Adrenal gland (tissue), 19 donors: ENCODE data around the gene MUS81. TPM values are rescaled to one million over a fixed set of nuclear protein-coding genes. Genes with fewer than 3 reads are reported as not detected.

Source experiments
- DNase-seq, 7 donors: peaks; one replicate each; pipeline ENCODE4 v3.0.0-alpha.2; 2019 to 2020
- H3K27ac ChIP-seq, 5 donors: fragments of 200-600 bp; sonication (generic) in 4 of 5; 1 replicate in 3 of 5; 2 replicates in 2 of 5; pipeline versions ENCODE4 v1.5.1 to v1.8.0; 2016 to 2020; ENCODE audit warnings: mild to moderate bottlenecking in 1 of 5
- H3K27me3 ChIP-seq: fragments of 200-600 bp; 2 replicates; pipeline ENCODE4 v1.8.0; 2021
- H3K36me3 ChIP-seq, 2 donors: fragments of 200-600 bp; replicated peaks in 1 of 2; 1 replicate in 1 of 2; 2 replicates in 1 of 2; pipeline versions ENCODE4 v1.5.1 to v1.8.0; 2018 to 2022
- H3K4me1 ChIP-seq, 2 donors: fragments of 200-600 bp; replicated peaks in 1 of 2; 1 replicate in 1 of 2; 2 replicates in 1 of 2; pipeline versions ENCODE4 v1.5.1 to v1.8.0; 2018 to 2021
- H3K4me3 ChIP-seq, 4 donors: fragments of 200-600 bp; sonication (generic) in 3 of 4; one replicate each; pipeline ENCODE4 v1.5.1; 2016 to 2018
- H3K9me3 ChIP-seq, 3 donors: fragments of 200-600 bp; sonication (generic) in 1 of 3; replicated peaks in 1 of 3; 1 replicate in 2 of 3; 2 replicates in 1 of 3; pipeline versions ENCODE4 v1.5.1 to v1.8.0; 2016 to 2021
- CTCF ChIP-seq, 6 experiments: fragments of 450-650 bp in 4 of 6; fragments of 200-600 bp in 2 of 6; sonication (generic) in 1 of 6; IDR thresholded peaks; 1 replicate in 5 of 6; 2 replicates in 1 of 6; pipeline versions ENCODE4 v1.5.1 to v1.8.0; 2016 to 2021; ENCODE audit warnings: antibody characterized with exemption in 6 of 6, mild to moderate bottlenecking in 2 of 6, moderate library complexity in 1 of 6
- POLR2A ChIP-seq, 2 donors: fragments of 450-650 bp; IDR thresholded peaks; one replicate each; pipeline ENCODE4 v1.6.1; 2017; ENCODE audit warnings: antibody characterized with exemption in 2 of 2, mild to moderate bottlenecking in 2 of 2, moderate library complexity in 1 of 2
- WGBS, 4 donors: extraction: QIAGEN DNeasy Blood & Tissue Kit in 2 of 4; methylation state at CpG; one replicate each; pipeline versions ENCODE4 v1.1.5 to v1.1.7; 2013 to 2017; 5-methylcytosine and 5-hydroxymethylcytosine counted together
- intact Hi-C, 2 donors: fragments of 100-400 bp; cut with DNase I; formaldehyde crosslinking; loops; one replicate each; pipeline versions ENCODE4 v1.14.1 to v1.15.0; 2022 to 2023
- long read RNA-seq, 10 donors: library from polyadenylated mRNA in 3 of 10; unstranded in 2 of 10; stranded (forward) in 1 of 10; transcript quantifications; one replicate each; pipeline ENCODE4 v2.0.0 and lab custom pipeline, GENCODE V29; 2021 to 2026
- polyA plus RNA-seq, 3 donors: library from polyadenylated mRNA; stranded (reverse); fragments of 200-250 nt in 2 of 3; fragments of 350-450 nt in 1 of 3; fragmentation: Illumina TruSeq in 1 of 3; extraction: RNeasy Lipid Tissue Mini Kit (QIAGEN cat#74804) in 1 of 3; gene quantifications; one replicate each; pipeline ENCODE4 v1.2.3, GENCODE V29; 2013 to 2014
- total RNA-seq, 9 donors: library from RNA; depleted of rRNA in 4 of 9; stranded (reverse); fragments of >200 nt in 4 of 9; fragments of 120-200 nt in 1 of 9; fragmentation: NEBNext Ultra II Directional in 1 of 9; extraction: Animal tissue kit (Norgen Biotek cat#: 25700) in 1 of 9; gene quantifications; one replicate each; pipeline versions ENCODE4 v1.1.0 to v1.2.4, GENCODE V29; 2013 to 2023
- donor health status: healthy with polysubstance abuse.
- donor health status: Bipolar disorder and iron deficiency.
- donor health status: DM: yes; HTN: yes; CAD: no.
- donor health status: DM: no; HTN: no; CAD: no.
- donor health status: DM: no; HTN: no; CAD: no.
- donor health status: DM: yes; HTN: yes; CAD: no.

Gene MUS81, protein sequence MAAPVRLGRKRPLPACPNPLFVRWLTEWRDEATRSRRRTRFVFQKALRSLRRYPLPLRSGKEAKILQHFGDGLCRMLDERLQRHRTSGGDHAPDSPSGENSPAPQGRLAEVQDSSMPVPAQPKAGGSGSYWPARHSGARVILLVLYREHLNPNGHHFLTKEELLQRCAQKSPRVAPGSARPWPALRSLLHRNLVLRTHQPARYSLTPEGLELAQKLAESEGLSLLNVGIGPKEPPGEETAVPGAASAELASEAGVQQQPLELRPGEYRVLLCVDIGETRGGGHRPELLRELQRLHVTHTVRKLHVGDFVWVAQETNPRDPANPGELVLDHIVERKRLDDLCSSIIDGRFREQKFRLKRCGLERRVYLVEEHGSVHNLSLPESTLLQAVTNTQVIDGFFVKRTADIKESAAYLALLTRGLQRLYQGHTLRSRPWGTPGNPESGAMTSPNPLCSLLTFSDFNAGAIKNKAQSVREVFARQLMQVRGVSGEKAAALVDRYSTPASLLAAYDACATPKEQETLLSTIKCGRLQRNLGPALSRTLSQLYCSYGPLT
- total RNA-seq = 10 to 100 TPM; 17.5 to 53.7 (median 37.0) TPM
- polyA plus RNA-seq = 100 to 1,000 TPM in 2 of 3 donors, 10 to 100 TPM in 1; 16.1 to 147 (median 103) TPM
- long read RNA-seq, donor 1, partial matches to known transcripts = 0 of 1 reads
- long read RNA-seq, donor 1, other reads (novel, unspliced or antisense) = 0 of 1 reads
- long read RNA-seq, donor 2, partial matches to known transcripts = 0 of 1 reads
- long read RNA-seq, donor 2, other reads (novel, unspliced or antisense) = 0 of 1 reads
- long read RNA-seq, donor 3, partial matches to known transcripts = 0 of 2 reads
- long read RNA-seq, donor 3, other reads (novel, unspliced or antisense) = 0 of 2 reads
- long read RNA-seq, donor 4, partial matches to known transcripts = 2 of 13 reads
- long read RNA-seq, donor 4, other reads (novel, unspliced or antisense) = 7 of 13 reads
- long read RNA-seq, donor 5, transcript MUS81-201 (16 exons, 2,392 nt) = major isoform, 47 of 93 reads
- long read RNA-seq, donor 5, partial matches to known transcripts = 11 of 93 reads
- long read RNA-seq, donor 5, other reads (novel, unspliced or antisense) = 33 of 93 reads
- long read RNA-seq, donor 6, transcript MUS81-201 (16 exons, 2,392 nt) = major isoform, 9 of 12 reads
- long read RNA-seq, donor 6, partial matches to known transcripts = 0 of 12 reads
- long read RNA-seq, donor 6, other reads (novel, unspliced or antisense) = 3 of 12 reads
- long read RNA-seq, donor 7, partial matches to known transcripts = 22 of 37 reads
- long read RNA-seq, donor 7, other reads (novel, unspliced or antisense) = 14 of 37 reads
- long read RNA-seq, donor 8 = 0 reads
- long read RNA-seq, donor 9, partial matches to known transcripts = 0 of 4 reads
- long read RNA-seq, donor 9, other reads (novel, unspliced or antisense) = 0 of 4 reads
- long read RNA-seq, donor 10, partial matches to known transcripts = 0 of 1 reads
- long read RNA-seq, donor 10, other reads (novel, unspliced or antisense) = 0 of 1 reads

GRCh38 chr11:65860278-65861164 is at the start of gene MUS81:
MUS81 (plus strand) TSS chr11:65860433; CDS start chr11:65860754, 321 bp downstream.
- H3K9me3 ChIP-seq = no peaks in the 10 kb centered on the region
- peak; percentile 95 to 98 (median 97) for DNase-seq
- no peaks in the 10 kb centered on the region for H3K27me3 ChIP-seq
- peak within 1 kb of the TSS; percentile 88 to 99 (median 95) for H3K27ac ChIP-seq
- peak within 1 kb of the TSS; percentile 37 to 100 (median 84) for H3K4me3 ChIP-seq
- H3K36me3 ChIP-seq = peaks cover 0 to 41% of the 10 kb centered on the region in 2 donors
- intact Hi-C loops = no loop called here
- WGBS, 4 donors = 0 to 1% (median 0%) methylated on average over 27 to 78 of the region's 78 CpGs
- peaks cover 21 to 31% of the 10 kb centered on the region in 2 donors for H3K4me1 ChIP-seq
- TF ChIP-seq CTCF (IDR thresholded peaks at IDR 0.05) (peak; percentile 73 to 90 (median 81)), POLR2A (IDR thresholded peaks at IDR 0.05) (peak in 1 of 2 donors; percentile 62)

DNA sequence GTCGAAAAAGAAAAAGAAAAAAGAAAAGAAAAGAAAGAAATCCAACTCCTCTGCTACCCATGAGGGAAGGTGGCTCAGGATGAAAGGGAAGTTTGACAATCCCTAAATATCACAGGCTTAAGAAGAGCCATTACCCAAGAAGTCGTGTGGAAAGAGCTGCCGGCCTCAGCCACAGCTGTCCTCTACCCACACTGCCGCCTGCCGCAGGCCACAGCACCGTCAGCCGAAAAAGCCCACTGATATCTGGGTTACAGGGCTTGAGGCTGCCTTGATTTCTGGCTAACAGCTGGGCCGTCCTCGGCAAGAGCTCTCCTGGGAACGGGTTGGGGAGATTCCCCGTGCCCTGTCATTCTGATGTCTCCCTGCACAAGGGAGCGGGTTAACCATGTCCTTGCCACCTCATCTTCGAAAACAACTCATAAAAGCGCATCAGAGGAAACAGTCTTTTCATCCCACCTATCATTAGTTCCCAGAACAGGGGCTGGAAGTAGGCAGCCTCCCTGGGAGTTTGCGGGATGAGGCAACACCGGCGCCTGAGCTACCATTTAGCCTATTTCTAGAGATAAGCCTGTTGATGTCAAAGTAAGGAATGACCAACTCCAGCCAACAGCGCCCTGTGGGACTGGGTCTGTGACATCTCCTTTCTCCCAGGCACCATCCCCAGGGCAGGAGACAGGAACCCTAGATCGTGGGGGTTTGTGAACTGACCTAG is 48.3 kb upstream of the MUS81 start:
- intact Hi-C loops = no loop called here

GRCh38 chr11:65814131-65814985 is 45.9 kb upstream of the MUS81 start:
- WGBS, 4 donors = 63 to 79% (median 70%) methylated on average over 17 to 18 of the region's 18 CpGs
- Histone ChIP-seq H3K36me3 (no peaks in the 10 kb centered on the region), H3K9me3 (no peaks in the 10 kb centered on the region), H3K4me3 (no peak overlapping the region), H3K4me1 (peaks cover 0 to 12% of the 10 kb centered on the region in 2 donors), H3K27ac (peak overlapping the region in 1 of 5 donors; percentile 21), H3K27me3 (no peaks in the 10 kb centered on the region)
- intact Hi-C loops = no loop called here
- TF ChIP-seq CTCF (IDR thresholded peaks at IDR 0.05) (no peak), POLR2A (IDR thresholded peaks at IDR 0.05) (no peak)
- peak in 6 of 7 donors; percentile 20 to 58 (median 44) for DNase-seq

More for the DNA sequence above, 48.3 kb upstream of the MUS81 start:
- Histone ChIP-seq H3K27me3 (no peaks in the 10 kb centered on the region), H3K36me3 (no peaks in the 10 kb centered on the region), H3K4me1 (peaks cover 0 to 7% of the 10 kb centered on the region in 2 donors), H3K4me3 (no peak overlapping the region), H3K27ac (no peak overlapping the region), H3K9me3 (no peaks in the 10 kb centered on the region)
- peak in 1 of 7 donors; percentile 27 for DNase-seq
- no peak for TF ChIP-seq POLR2A (IDR thresholded peaks at IDR 0.05)
- WGBS, 4 donors = 60 to 75% (median 69%) methylated on average over 18 to 19 of the region's 19 CpGs
